ENCODE measurements around the gene SASH3.

Gene SASH3

DNA sequence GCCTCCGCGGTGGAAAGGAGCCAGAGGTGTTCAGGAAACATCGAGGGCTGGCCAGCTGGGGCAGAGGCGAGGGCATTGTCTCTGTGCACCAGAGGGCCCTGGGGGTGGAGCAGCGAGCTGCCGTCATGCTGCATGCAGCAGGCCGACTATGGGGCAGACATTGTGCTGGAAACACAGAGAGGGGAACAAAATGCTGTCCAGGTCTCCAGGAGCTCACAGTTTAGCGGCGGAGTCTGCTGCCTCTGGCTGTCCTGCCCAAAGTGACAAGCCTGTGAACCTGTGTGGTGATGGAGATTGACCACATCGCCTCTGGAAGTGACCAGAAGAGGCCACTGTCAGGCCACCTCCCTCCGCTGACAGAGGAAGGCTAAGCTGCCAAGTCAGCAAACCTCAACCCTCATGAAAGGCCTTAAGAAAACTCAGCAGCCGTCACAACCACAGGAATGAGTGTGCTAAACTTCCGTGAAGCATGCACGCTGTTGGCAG is 20.1 kb upstream of the SASH3 start:
- no peak for DNase-seq (ENCODE audit: low read depth in 2 of 2)

GRCh38 chrX:129760155-129760554 is 19.6 kb upstream of the SASH3 start:
- no peak for DNase-seq (ENCODE audit: low read depth in 2 of 2)

- no peak for DNase-seq (ENCODE audit: low read depth in 2 of 2)
Observed at GRCh38 chrX:129760981-129761380, 18.8 kb upstream of the SASH3 start.

GRCh38 chrX:129761596-129761995 is 18.2 kb upstream of the SASH3 start:
- DNase-seq (ENCODE audit: low read depth in 2 of 2) = no peak

- no peak for DNase-seq (ENCODE audit: low read depth in 2 of 2)
Observed at GRCh38 chrX:129762448-129762847, 17.3 kb upstream of the SASH3 start.

DNA sequence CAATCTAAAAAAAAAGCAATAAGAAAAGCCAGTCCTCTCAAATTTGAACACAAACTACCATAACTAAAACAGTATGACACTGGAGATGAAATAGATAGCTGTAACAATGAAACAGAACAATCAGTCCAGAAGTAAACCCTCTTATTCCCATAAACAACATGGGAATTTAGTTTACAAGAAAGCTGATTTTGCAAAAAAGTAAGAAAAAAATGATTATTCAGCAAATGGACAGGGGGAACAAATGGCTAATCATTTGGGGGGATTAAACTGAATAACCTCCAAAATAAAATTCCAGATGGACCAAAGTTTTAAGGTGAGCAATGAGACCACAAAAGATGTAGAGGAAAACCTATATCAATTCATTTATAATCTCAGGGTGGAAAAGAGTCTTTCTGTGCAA is 16.1 kb upstream of the SASH3 start:
- no peak for DNase-seq (ENCODE audit: low read depth in 2 of 2)

DNA sequence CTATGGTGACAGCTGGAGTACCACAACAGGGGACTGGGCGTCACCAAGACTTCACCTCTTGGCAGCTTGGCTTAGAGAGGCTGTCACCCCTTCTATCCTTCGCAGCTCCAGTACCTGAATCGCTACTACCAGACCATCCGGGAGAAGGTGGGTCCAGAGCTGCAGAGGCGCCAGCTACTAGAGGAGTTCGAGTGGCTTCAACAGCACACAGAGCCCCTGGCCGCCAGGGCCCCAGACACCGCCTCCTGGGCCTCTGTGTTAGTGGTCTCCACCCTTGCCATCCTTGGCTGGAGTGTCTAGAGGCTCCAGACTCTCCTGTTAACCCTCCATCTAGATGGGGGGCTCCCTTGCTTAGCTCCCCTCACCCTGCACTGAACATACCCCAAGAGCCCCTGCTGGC is 11.6 kb upstream of the SASH3 start:
- no peak for DNase-seq (ENCODE audit: low read depth in 2 of 2)

GRCh38 chrX:129768586-129769466 is 10.9 kb upstream of the SASH3 start:
- DNase-seq (ENCODE audit: low read depth in 2 of 2) = no peak

DNA sequence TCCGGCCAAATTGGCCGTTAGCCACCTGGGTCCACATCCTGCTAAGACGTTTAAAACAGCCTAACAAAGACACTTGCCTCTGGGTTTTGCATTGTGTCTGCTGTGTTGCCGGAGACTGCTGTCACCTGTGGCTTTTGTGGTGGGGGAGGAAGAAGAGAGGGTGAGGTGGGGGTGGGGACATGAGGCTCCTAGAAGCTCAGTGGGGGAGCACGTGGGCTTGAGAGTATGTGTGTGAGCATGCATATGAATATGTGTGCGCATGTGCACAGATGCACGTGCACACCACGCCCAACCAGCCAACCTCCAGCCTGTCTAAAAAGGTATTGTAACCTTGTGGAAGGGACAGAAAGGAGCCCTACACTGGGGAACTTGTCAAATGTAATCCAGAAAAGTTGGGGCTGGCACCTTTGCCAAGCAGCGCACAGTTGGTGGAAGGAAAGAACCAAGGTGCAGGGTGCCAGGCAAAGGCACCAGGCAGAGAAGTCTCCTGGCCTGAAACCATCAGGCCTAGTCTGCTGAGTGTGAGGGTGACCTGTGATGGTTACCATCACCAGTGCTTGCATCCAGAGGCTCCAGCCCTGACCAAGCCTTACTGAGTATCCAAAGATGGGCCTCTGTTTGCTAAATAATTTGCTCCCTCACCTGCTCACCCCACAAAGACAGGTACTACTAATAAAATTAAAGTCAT is 10.1 kb upstream of the SASH3 start:
- DNase-seq (ENCODE audit: low read depth in 2 of 2) = peak; percentile 51 to 62

DNA sequence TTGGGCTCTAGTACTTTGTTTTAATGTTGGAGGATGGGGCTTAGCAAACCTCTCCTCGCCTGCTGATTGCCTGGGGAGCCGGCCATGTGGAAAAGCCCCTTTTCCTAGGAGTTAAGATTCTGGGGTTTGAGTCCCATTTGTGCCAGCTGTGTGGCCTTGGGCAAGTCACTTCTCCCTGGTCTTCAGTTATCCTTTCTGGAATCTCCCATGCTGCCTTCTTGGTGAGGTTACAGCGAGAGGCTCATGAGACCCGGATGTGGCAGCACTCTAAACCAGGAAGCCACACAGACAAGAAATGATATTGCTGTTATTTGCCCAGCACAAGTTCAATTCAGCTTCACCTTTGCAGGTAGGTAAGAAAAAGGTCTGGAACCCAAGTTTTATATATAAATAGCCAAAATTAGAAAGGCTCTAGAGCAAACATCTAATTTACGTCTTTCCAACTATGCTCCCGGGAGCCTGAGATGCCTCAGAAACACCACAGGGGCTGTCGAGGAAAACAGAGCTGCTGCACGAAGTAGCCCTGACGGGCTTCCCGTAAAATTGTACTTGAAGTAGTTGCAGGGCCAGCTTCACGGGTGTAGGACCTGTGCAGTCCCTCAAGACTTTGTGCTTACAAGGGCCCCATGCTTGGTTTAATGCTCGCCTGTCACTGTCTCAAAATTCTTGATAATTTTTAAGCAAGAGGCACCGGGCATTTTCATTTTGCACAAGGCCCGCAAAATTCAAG is 8.3 kb upstream of the SASH3 start:
- no peak for DNase-seq (ENCODE audit: low read depth in 2 of 2)

DNA sequence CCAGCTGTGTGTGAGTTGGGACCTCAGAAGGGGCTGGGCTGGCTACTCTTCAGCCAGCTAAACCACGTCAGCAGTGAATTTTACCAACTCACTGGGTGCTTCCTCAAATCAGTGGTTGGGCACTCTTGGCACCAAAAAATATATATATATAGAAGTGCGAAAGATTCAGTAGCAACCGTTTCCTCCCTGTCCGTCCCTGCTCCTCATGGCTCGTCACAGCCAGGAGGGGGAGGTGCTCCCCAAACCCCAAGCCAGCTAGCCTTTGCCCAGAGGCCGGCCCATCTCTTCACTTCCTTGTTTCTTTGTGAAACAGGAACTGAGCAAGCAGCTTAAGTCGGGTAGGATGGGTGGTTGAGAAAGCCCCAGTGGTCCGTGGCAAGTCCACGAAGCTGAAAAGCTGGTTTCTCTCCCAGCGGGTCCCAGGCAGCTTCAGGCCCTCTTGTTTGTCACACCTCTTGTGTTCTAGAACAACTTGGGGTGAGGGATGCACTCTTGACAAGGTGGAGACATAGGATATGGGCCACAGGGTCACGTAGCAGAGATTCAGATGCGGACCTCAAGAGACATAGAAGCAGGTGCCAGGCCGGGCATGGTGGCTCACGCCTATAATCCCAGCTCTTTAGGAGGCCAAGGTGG is 6.8 kb upstream of the SASH3 start:
- DNase-seq (ENCODE audit: low read depth in 2 of 2) = no peak

DNA sequence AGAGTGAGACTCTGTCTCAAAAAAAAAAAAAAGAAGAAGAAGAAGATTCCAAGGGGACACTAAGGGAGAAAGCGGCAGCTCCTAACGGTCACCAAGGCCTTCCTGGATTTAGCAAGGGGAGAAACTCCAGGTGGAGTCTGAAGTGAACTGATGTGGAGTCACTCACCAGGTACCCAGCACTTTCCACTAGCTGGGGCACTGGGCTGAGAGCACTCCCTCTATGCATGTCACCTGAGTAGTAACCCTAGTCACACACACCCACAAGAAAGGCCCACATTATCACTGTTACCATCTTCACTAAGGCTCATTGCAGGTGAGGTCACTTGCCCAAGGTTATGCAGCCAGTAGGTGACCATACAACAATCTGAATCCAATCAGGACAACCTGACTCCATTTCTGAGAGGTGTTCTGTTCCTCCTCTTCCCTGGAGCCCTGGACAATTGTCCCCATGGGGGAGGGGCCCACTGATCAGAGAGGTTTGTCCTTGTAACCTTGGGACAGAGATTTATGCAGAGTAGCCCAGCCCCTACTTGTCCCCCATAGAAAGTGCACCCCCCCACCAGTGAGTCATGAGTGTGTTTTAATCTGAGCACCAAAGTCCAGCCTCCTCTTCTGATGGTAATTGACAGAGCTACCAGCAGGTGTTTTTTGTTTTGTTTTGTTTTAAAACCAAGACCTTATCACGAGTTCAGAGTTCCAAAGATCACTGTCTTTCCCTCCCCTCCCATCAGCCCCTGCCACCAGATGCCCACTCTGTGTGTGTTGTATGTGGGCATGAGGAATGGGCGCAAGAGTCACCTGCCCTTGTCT is 5.9 kb upstream of the SASH3 start:
- no peak for DNase-seq (ENCODE audit: low read depth in 2 of 2)

DNA sequence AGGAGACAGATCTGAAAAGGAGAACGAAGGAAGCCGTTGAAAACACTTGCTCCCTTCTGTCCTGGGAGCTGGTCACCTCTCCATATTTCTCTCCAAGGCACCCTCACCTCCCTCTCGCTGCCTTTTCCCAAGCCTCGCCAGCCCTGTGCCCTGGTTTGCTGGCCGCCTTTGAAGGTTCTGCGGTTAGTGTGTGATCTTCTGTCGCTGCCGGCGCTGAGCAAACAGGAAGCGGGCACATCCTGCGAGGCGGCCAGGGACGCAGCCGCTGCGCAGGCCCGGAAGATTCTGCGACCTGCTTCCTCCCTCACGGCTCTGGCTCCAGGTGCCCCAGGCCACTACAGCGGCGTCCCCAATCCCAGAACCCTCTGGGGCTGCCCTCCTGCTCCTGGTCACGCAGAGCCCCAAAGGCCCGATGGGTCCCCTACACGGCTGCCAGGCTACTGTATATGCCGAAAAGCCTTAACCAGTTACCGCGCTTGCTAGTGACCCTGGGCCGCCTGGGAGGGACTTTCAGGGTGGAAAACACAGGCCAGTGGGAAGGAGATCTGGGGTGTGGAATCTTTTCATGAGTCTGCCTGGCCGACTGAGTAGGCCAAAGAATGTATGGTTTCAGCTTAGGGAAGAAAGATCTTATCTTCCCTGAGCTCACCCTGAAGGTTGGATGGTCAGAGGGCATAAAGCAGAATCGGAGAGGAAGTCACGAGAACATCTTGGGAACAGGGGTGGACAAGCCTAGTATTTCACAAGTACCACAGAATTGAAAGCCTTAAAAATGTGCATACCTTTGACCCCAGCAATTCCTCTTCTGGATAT is 2.3 kb upstream of the SASH3 start:
- peak in 1 of 2 donors; percentile 66 for DNase-seq (ENCODE audit: low read depth in 2 of 2)

DNA sequence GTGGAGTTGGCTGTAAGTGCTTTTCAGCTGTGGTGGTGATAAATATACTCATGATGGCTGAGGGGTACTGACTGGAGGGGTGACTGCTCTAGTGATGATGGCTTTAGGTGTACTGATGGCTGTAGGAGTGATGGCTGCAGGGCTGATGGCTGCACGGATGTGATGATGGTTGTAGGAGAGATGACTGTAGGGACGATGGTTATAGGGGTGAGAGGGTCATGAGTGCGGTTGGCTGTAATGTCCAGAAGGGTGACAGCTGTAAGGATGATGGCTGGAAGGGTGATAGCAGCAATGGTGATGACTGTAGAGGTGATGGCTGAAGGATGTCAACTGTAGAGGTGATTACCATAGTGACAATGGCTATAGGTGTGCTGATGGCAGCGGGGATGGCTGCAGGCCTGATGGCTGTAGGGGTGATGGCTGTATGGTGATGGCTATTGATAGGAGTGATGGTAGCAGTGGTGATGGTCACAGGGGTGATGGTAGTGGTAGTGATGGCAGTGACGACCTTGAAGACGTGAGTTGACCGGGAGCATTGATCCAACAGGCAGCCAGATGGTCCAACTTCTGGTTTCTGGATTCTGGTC is 570 bp upstream of the SASH3 start:
- no peak for DNase-seq (ENCODE audit: low read depth in 2 of 2)

DNA sequence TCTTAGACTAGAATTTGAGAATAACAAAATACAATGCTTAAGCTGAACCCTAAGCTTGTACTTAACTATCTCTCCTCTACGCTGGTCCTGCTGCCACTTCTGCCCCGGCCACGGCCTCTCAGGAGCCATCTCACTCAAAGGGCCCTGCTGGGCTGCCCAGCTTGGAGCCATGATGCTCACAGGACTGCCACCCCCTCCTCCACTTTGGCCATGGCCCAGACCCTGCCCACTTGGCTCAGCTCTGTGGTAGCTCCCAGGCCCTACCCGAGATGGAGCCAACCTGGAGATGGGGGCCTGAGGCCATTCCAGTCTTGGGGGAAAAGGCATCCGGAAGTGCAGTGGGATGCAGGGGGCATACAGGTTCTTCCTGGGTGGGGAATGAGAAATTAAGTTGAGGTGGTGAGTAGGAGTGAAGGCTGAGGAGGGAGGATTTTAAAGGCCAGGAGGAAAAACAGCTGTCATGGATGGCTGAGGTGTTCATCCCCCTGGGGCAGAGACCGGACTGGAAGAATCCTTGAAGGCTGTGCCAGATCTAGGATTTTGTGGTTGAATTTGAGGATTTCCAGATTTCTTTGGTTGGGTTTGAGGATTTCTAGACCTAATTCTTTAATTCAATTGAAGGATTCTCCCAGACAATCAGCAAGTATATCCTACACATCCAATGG is 824 bp downstream of the SASH3 start:
- no peak for DNase-seq (ENCODE audit: low read depth in 2 of 2)

DNA sequence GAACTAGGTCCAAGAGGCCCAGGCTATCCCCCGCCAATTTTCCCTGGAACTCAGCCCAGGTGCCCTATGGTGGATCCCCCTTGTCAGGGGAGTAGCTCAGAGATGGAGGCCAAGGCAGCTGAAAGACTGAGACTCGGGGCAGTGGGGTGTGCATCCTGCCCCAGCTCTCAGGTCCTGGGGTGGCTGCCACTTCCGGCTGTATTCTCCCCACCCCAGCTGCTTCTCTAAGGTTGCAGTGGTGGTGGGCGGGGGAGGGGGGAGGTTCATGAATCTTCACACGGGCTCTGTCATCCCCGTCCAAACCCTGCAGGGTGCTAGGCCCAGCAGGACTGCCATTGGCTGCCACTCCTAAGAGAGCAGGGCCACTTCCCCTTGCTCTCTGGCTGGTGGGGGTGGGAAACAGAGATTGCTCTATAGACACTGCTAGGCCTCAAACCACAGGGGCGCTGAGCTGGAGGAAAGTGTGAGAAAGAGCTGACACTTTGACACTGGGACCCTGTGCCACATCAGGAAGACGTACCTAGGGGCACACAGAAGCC is 1.5 kb downstream of the SASH3 start:
- DNase-seq (ENCODE audit: low read depth in 2 of 2) = peak; percentile 78 to 79

GRCh38 chrX:129781680-129782495 is 2.1 kb downstream of the SASH3 start:
- no peak for DNase-seq (ENCODE audit: low read depth in 2 of 2)

DNA sequence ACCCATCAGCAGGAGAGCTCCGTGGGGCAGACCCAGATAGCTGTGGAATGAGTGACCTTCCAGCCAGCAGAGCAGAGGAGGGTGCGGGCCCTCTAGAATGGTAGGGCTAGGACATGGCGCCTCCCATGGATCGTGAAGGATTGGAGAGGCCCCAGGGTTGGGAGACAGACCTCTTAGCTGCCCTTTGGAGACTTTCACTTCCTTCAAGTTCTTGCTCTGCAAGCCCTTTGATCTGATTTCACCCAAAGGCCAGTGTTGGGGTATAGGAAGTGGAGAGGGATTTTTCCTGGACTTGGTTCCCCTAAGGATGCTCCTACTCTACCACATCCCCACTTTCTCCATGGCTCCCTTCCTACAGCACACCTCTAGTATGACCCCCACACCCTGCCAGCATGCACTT is 3.0 kb downstream of the SASH3 start:
- no peak for DNase-seq (ENCODE audit: low read depth in 2 of 2)
